Measurements from ENCODE around the gene GPX1.

GPX1 gene

GRCh38 chr3:49388289-49388820, 30.2 kb upstream of the GPX1 start:
- no peak overlapping the region for H3K4me2 ChIP-seq
- peaks cover 97% of the 10 kb centered on the region for H3K79me2 ChIP-seq (ENCODE audit: insufficient read depth, low read depth)
- no peak overlapping the region for H3K4me3 ChIP-seq (IDR thresholded peaks at IDR 0.05; ENCODE audit: insufficient read depth, low read depth, low read length)
- no peaks in the 10 kb centered on the region for H4K20me1 ChIP-seq (ENCODE audit: insufficient read depth)
- no peaks in the 10 kb centered on the region for H3K27me3 ChIP-seq (ENCODE audit: insufficient read depth, low read depth)
- no peak overlapping the region for H3K9ac ChIP-seq
- no peak for TF ChIP-seq CTCF (conservative IDR thresholded peaks at IDR 0.05; ENCODE audit: low read depth, low read length)
- H2AFZ ChIP-seq (ENCODE audit: low read depth) = no peak overlapping the region
- H3K4me1 ChIP-seq (ENCODE audit: low read depth, poor library complexity, severe bottlenecking) = no peaks in the 10 kb centered on the region
- H3K36me3 ChIP-seq (ENCODE audit: insufficient read depth) = no peaks in the 10 kb centered on the region
- no peak overlapping the region for H3K27ac ChIP-seq

- Histone ChIP-seq H3K9ac (no peak overlapping the region), H3K4me2 (no peak overlapping the region), H3K4me1 (ENCODE audit: low read depth, poor library complexity, severe bottlenecking) (no peaks in the 10 kb centered on the region), H3K4me3 (IDR thresholded peaks at IDR 0.05; ENCODE audit: insufficient read depth, low read depth, low read length) (no peak overlapping the region), H3K27ac (no peak overlapping the region), H4K20me1 (ENCODE audit: insufficient read depth) (no peaks in the 10 kb centered on the region), H3K79me2 (ENCODE audit: insufficient read depth, low read depth) (peaks cover 97% of the 10 kb centered on the region), H3K27me3 (ENCODE audit: insufficient read depth, low read depth) (no peaks in the 10 kb centered on the region), H3K36me3 (ENCODE audit: insufficient read depth) (no peaks in the 10 kb centered on the region), H2AFZ (ENCODE audit: low read depth) (no peak overlapping the region)
- no peak for TF ChIP-seq CTCF (conservative IDR thresholded peaks at IDR 0.05; ENCODE audit: low read depth, low read length)
Observed at GRCh38 chr3:49387721-49388120, 29.6 kb upstream of the GPX1 start.

GRCh38 chr3:49386056-49386756, 28.1 kb upstream of the GPX1 start:
- Histone ChIP-seq H3K36me3 (ENCODE audit: insufficient read depth) (no peaks in the 10 kb centered on the region), H3K27me3 (ENCODE audit: insufficient read depth, low read depth) (no peaks in the 10 kb centered on the region), H3K9ac (no peak overlapping the region), H3K79me2 (ENCODE audit: insufficient read depth, low read depth) (peaks cover 98% of the 10 kb centered on the region), H2AFZ (ENCODE audit: low read depth) (no peak overlapping the region), H3K27ac (no peak overlapping the region), H3K4me2 (no peak overlapping the region), H4K20me1 (ENCODE audit: insufficient read depth) (no peaks in the 10 kb centered on the region), H3K4me1 (ENCODE audit: low read depth, poor library complexity, severe bottlenecking) (no peaks in the 10 kb centered on the region), H3K4me3 (IDR thresholded peaks at IDR 0.05; ENCODE audit: insufficient read depth, low read depth, low read length) (no peak overlapping the region)
- TF ChIP-seq CTCF (conservative IDR thresholded peaks at IDR 0.05; ENCODE audit: low read depth, low read length) = no peak

GRCh38 chr3:49385617-49386016, 27.5 kb upstream of the GPX1 start:
- H3K79me2 ChIP-seq (ENCODE audit: insufficient read depth, low read depth) = peaks cover 98% of the 10 kb centered on the region
- H4K20me1 ChIP-seq (ENCODE audit: insufficient read depth) = no peaks in the 10 kb centered on the region
- no peak for TF ChIP-seq CTCF (conservative IDR thresholded peaks at IDR 0.05; ENCODE audit: low read depth, low read length)
- H3K9ac ChIP-seq = no peak overlapping the region
- H3K36me3 ChIP-seq (ENCODE audit: insufficient read depth) = no peaks in the 10 kb centered on the region
- no peak overlapping the region for H3K4me2 ChIP-seq
- H3K27ac ChIP-seq = no peak overlapping the region
- H3K4me3 ChIP-seq (IDR thresholded peaks at IDR 0.05; ENCODE audit: insufficient read depth, low read depth, low read length) = no peak overlapping the region
- H3K4me1 ChIP-seq (ENCODE audit: low read depth, poor library complexity, severe bottlenecking) = no peaks in the 10 kb centered on the region
- no peaks in the 10 kb centered on the region for H3K27me3 ChIP-seq (ENCODE audit: insufficient read depth, low read depth)
- no peak overlapping the region for H2AFZ ChIP-seq (ENCODE audit: low read depth)

Data from KMS-11 (cell line).